H9 (cell line): ENCODE data around the gene FEM1C. TPM values are rescaled to one million over a fixed set of nuclear protein-coding genes. Genes with fewer than 3 reads are reported as not detected.

Experiments used
- DNase-seq: peaks from one replicate; pipeline ENCODE4 v3.0.0-alpha.2; 2017
- H2AFZ ChIP-seq: one replicate; pipeline ENCODE4 v1.6.1; 2013; ENCODE audit warnings: mild to moderate bottlenecking, low read length, control low read depth, moderate library complexity
- H2AK5ac ChIP-seq: 2 replicates; pipeline ENCODE4 v1.6.1; 2013; ENCODE audit warnings: low read length, control low read depth, mixed read lengths; ENCODE audit not compliant: insufficient read length
- H2BK120ac ChIP-seq: one replicate; pipeline ENCODE4 v1.6.1; 2013; ENCODE audit warnings: low read depth, mild to moderate bottlenecking, low read length, control low read depth, inconsistent platforms; ENCODE audit not compliant: poor library complexity, severe bottlenecking
- H2BK12ac ChIP-seq: 2 replicates; pipeline ENCODE4 v1.6.1; 2013; ENCODE audit warnings: low read length, control low read depth, mixed read lengths, low read depth; ENCODE audit not compliant: insufficient read length
- H2BK15ac ChIP-seq: 2 replicates; pipeline ENCODE4 v1.6.1; 2013; ENCODE audit warnings: low read depth, low read length, control low read depth
- H2BK20ac ChIP-seq: one replicate; pipeline ENCODE4 v1.6.1; 2013; ENCODE audit warnings: low read depth, mild to moderate bottlenecking, low read length, control low read depth, inconsistent platforms; ENCODE audit not compliant: poor library complexity, severe bottlenecking
- H2BK5ac ChIP-seq: 2 replicates; pipeline ENCODE4 v1.6.1; 2013; ENCODE audit warnings: low read length, control low read depth, mixed read lengths; ENCODE audit not compliant: insufficient read length
- H3K14ac ChIP-seq: 2 replicates; pipeline ENCODE4 v1.6.1; 2013; ENCODE audit warnings: low read length, control low read depth; ENCODE audit not compliant: insufficient read depth
- H3K18ac ChIP-seq: 2 replicates; pipeline ENCODE4 v1.6.1; 2013; ENCODE audit warnings: low read depth, mild to moderate bottlenecking, mixed read lengths, low read length, control low read depth; ENCODE audit not compliant: insufficient read length
- H3K23ac ChIP-seq: 2 replicates; pipeline ENCODE4 v1.6.1; 2013; ENCODE audit warnings: low read length, control low read depth, mixed read lengths, low read depth; ENCODE audit not compliant: insufficient read length
- H3K23me2 ChIP-seq: 2 replicates; pipeline ENCODE4 v1.6.1; 2013; ENCODE audit warnings: low read depth, mild to moderate bottlenecking, mixed read lengths, low read length, control low read depth; ENCODE audit not compliant: insufficient read length, poor library complexity, severe bottlenecking
- H3K27ac ChIP-seq: 2 replicates; pipeline ENCODE4 v1.5.1; 2013; ENCODE audit warnings: low read length, control low read depth, mixed read lengths, low read depth; ENCODE audit not compliant: insufficient read length
- H3K27me3 ChIP-seq: 2 replicates; pipeline ENCODE4 v1.6.1; 2013; ENCODE audit warnings: low read length, control low read depth, inconsistent platforms; ENCODE audit not compliant: insufficient read depth
- H3K4ac ChIP-seq: 2 replicates; pipeline ENCODE4 v1.6.1; 2013; ENCODE audit warnings: low read depth, mild to moderate bottlenecking, control low read depth, inconsistent platforms, low read length, moderate library complexity
- H3K4me1 ChIP-seq: 2 replicates; pipeline ENCODE4 v1.6.1; 2013; ENCODE audit warnings: low read length, control low read depth, inconsistent platforms; ENCODE audit not compliant: insufficient read depth
- H3K4me2 ChIP-seq: 2 replicates; pipeline ENCODE4 v1.6.1; 2013; ENCODE audit warnings: low read length, control low read depth, mixed read lengths; ENCODE audit not compliant: insufficient read length, insufficient read depth
- H3K56ac ChIP-seq: 2 replicates; pipeline ENCODE4 v1.6.1; 2013; ENCODE audit warnings: low read depth, mild to moderate bottlenecking, mixed read lengths, low read length, control low read depth; ENCODE audit not compliant: insufficient read length
- H3K79me1 ChIP-seq: 2 replicates; pipeline ENCODE4 v1.6.1; 2013; ENCODE audit warnings: low read depth, mild to moderate bottlenecking, moderate library complexity, low read length, control low read depth, inconsistent platforms; ENCODE audit not compliant: insufficient read depth, poor library complexity, severe bottlenecking
- H3K79me2 ChIP-seq: 2 replicates; pipeline ENCODE4 v1.6.1; 2013; ENCODE audit warnings: low read length, control low read depth, inconsistent platforms; ENCODE audit not compliant: insufficient read depth
- H3K9ac ChIP-seq: 2 replicates; pipeline ENCODE4 v1.6.1; 2013; ENCODE audit warnings: low read length, control low read depth, mixed read lengths; ENCODE audit not compliant: insufficient read length; ENCODE audit errors: extremely low read depth
- H3K9me3 ChIP-seq: one replicate; pipeline ENCODE4 v1.6.1; 2013; ENCODE audit warnings: low read depth, low read length, inconsistent platforms; ENCODE audit not compliant: control insufficient read depth
- H3T11ph ChIP-seq: one replicate; pipeline ENCODE4 v1.6.1; 2013; ENCODE audit warnings: mild to moderate bottlenecking, low read length, control low read depth, inconsistent platforms
- H4K20me1 ChIP-seq: one replicate; pipeline ENCODE4 v1.6.1; 2013; ENCODE audit not compliant: control insufficient read depth, insufficient read length, insufficient read depth
- H4K5ac ChIP-seq: 2 replicates; pipeline ENCODE4 v1.6.1; 2013; ENCODE audit warnings: low read depth, mild to moderate bottlenecking, mixed read lengths, low read length, control low read depth; ENCODE audit not compliant: insufficient read length
- H4K8ac ChIP-seq: replicated peaks from 2 replicates; pipeline ENCODE4 v1.6.1; 2013; ENCODE audit warnings: low read length, control low read depth, mixed read lengths, low read depth; ENCODE audit not compliant: insufficient read length
- H4K91ac ChIP-seq: 2 replicates; pipeline ENCODE4 v1.6.1; 2013; ENCODE audit warnings: low read depth, mild to moderate bottlenecking, moderate library complexity, mixed read lengths, low read length, control low read depth; ENCODE audit not compliant: insufficient read length
- H3K27ac Mint-ChIP-seq, 3 experiments: 2 replicates in 2 of 3; 3 replicates in 1 of 3; pipeline ENCODE4 v1.8.0; 2020 to 2021; ENCODE audit warnings: mixed read lengths in 3 of 3, mild to moderate bottlenecking in 1 of 3, moderate library complexity in 1 of 3
- H3K27me3 Mint-ChIP-seq: 2 replicates; pipeline ENCODE4 v1.8.0; 2021; ENCODE audit warnings: low read depth, mild to moderate bottlenecking, moderate library complexity, mixed read lengths
- H3K36me3 Mint-ChIP-seq, 3 experiments: 2 replicates in 2 of 3; 3 replicates in 1 of 3; pipeline ENCODE4 v1.8.0; 2020 to 2021; ENCODE audit warnings: low read depth in 3 of 3, mixed read lengths in 3 of 3; ENCODE audit not compliant: insufficient read depth in 1 of 3
- H3K4me1 Mint-ChIP-seq, 2 experiments: 2 replicates each; pipeline ENCODE4 v1.8.0; 2020; ENCODE audit warnings: mixed read lengths in 2 of 2
- H3K4me3 Mint-ChIP-seq, 2 experiments: 2 replicates in 1 of 2; 3 replicates in 1 of 2; pipeline ENCODE4 v1.8.0; 2020 to 2021; ENCODE audit warnings: mild to moderate bottlenecking in 2 of 2, mixed read lengths in 2 of 2, moderate library complexity in 1 of 2
- H3K9me3 Mint-ChIP-seq, 2 experiments: 2 replicates in 1 of 2; 3 replicates in 1 of 2; pipeline ENCODE4 v1.8.0; 2020; ENCODE audit warnings: mild to moderate bottlenecking in 2 of 2, mixed read lengths in 2 of 2, moderate library complexity in 1 of 2
- WGBS: extraction: QIAGEN DNeasy Blood & Tissue Kit; methylation state at CpG from one replicate; pipeline ENCODE4 v1.1.7; 2013; ENCODE audit warnings: missing lambda C conversion rate, low lambda C conversion rate, mixed read lengths; ENCODE audit not compliant: insufficient read length; ENCODE audit errors: extremely low coverage; 5-methylcytosine and 5-hydroxymethylcytosine counted together
- total RNA-seq: library from RNA; stranded (reverse); gene quantifications from 2 replicates; pipeline ENCODE4 v1.2.1, GENCODE V29; 2021
- TF ChIP-seq, protein P1 (sequence below): fragments of 200-600 bp; sonication (generic); conservative IDR thresholded peaks from 3 replicates; pipeline ENCODE4 v1.8.0; 2021; ENCODE audit warnings: antibody characterized with exemption, mild to moderate bottlenecking

Gene FEM1C
- total RNA-seq, 1 experiment from 2014 or later, result 15.2 TPM

GRCh38 chr5:115486728-115487127 is 57.8 kb downstream of the FEM1C start:
- Histone ChIP-seq H3K23me2 (no peaks in the 10 kb centered on the region), H3K56ac (no peak overlapping the region), H2BK120ac (no peak overlapping the region), H2BK20ac (no peak overlapping the region), H3T11ph (no peak overlapping the region), H3K27ac (no peak overlapping the region), H3K18ac (no peak overlapping the region), H3K4me2 (no peak overlapping the region), H3K23ac (no peak overlapping the region), H2AFZ (no peak overlapping the region), H3K9me3 (no peaks in the 10 kb centered on the region), H3K4me1 (no peaks in the 10 kb centered on the region), H4K8ac (no peak overlapping the region), H3K27me3 (no peaks in the 10 kb centered on the region; the same call in 1 of the 2 replicates), H4K5ac (no peak overlapping the region), H3K4ac (no peak overlapping the region), H4K91ac (no peak overlapping the region), H3K79me2 (no peaks in the 10 kb centered on the region), H2BK15ac (no peak overlapping the region), H3K9ac (no peak overlapping the region), H4K20me1 (no peaks in the 10 kb centered on the region), H2BK12ac (no peak overlapping the region), H2AK5ac (no peak overlapping the region), H3K79me1 (no peaks in the 10 kb centered on the region), H3K14ac (no peak overlapping the region), H2BK5ac (no peak overlapping the region)
- WGBS, result no CpG with 5 or more reads among the region's 2 CpGs
- peaks cover 6 to 10% of the 10 kb centered on the region in 2 experiments for H3K4me1 Mint-ChIP-seq
- no peak overlapping the region for H3K4me3 Mint-ChIP-seq
- no peaks in the 10 kb centered on the region for H3K36me3 Mint-ChIP-seq
- no peaks in the 10 kb centered on the region; the same call in 1 of the 2 replicates for H3K27me3 Mint-ChIP-seq
- no peaks in the 10 kb centered on the region for H3K9me3 Mint-ChIP-seq
- peak overlapping the region in 1 of 3 experiments; percentile 66; a peak in 1 of 7 replicates for H3K27ac Mint-ChIP-seq
- TF ChIP-seq, protein P1, sequence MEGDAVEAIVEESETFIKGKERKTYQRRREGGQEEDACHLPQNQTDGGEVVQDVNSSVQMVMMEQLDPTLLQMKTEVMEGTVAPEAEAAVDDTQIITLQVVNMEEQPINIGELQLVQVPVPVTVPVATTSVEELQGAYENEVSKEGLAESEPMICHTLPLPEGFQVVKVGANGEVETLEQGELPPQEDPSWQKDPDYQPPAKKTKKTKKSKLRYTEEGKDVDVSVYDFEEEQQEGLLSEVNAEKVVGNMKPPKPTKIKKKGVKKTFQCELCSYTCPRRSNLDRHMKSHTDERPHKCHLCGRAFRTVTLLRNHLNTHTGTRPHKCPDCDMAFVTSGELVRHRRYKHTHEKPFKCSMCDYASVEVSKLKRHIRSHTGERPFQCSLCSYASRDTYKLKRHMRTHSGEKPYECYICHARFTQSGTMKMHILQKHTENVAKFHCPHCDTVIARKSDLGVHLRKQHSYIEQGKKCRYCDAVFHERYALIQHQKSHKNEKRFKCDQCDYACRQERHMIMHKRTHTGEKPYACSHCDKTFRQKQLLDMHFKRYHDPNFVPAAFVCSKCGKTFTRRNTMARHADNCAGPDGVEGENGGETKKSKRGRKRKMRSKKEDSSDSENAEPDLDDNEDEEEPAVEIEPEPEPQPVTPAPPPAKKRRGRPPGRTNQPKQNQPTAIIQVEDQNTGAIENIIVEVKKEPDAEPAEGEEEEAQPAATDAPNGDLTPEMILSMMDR, result no peak
- DNase-seq, result no peak
